HG03558 (cell line): ENCODE results near the gene IDH3G.

Experiments used
- ATAC-seq: cut with Tn5 transposase; IDR thresholded peaks from one replicate; pipeline ENCODE4 v1.9.1; 2021; ENCODE audit warnings: moderate number of reproducible peaks; ENCODE audit not compliant: unreplicated experiment; ENCODE audit errors: extremely low read depth

IDH3G gene

GRCh38 chrX:153792368-153792767, 1.8 kb downstream of the IDH3G start:
- no peak for ATAC-seq

GRCh38 chrX:153791104-153791852, 2.9 kb downstream of the IDH3G start:
- ATAC-seq: no peak

GRCh38 chrX:153789654-153790053, 4.5 kb downstream of the IDH3G start:
- ATAC-seq: no peak

- no peak for ATAC-seq
Measured at GRCh38 chrX:153786669-153787068, 7.5 kb downstream of the IDH3G start.

GRCh38 chrX:153784325-153784967, 9.7 kb downstream of the IDH3G start:
- no peak for ATAC-seq

GRCh38 chrX:153783378-153784013, 10.7 kb downstream of the IDH3G start:
- ATAC-seq: no peak

GRCh38 chrX:153782871-153783270, 11.3 kb downstream of the IDH3G start:
- no peak for ATAC-seq

- no peak for ATAC-seq
Measured at GRCh38 chrX:153782313-153782712, 11.9 kb downstream of the IDH3G start.

- ATAC-seq: no peak
Measured at GRCh38 chrX:153781428-153782047, 12.6 kb downstream of the IDH3G start.

- ATAC-seq: no peak
Measured at GRCh38 chrX:153780678-153781427, 13.3 kb downstream of the IDH3G start, which contains the start of gene SRPK3. Gene SRPK3 (plus strand): TSS chrX:153781041. CDS start chrX:153781087, 46 bp downstream.

- ATAC-seq: no peak
Measured at GRCh38 chrX:153779891-153780677, 14.1 kb downstream of the IDH3G start.

GRCh38 chrX:153778684-153779101, 15.5 kb downstream of the IDH3G start:
- ATAC-seq: no peak

- ATAC-seq: no peak
Measured at GRCh38 chrX:153778181-153778580, 16.0 kb downstream of the IDH3G start.

- ATAC-seq: no peak
Measured at GRCh38 chrX:153777261-153778090, 16.7 kb downstream of the IDH3G start.

GRCh38 chrX:153776611-153777045, 17.5 kb downstream of the IDH3G start:
- ATAC-seq: no peak

- no peak for ATAC-seq
Measured at GRCh38 chrX:153776120-153776599, 18.0 kb downstream of the IDH3G start.

GRCh38 chrX:153775293-153776119, 18.7 kb downstream of the IDH3G start:
- no peak for ATAC-seq
